Thyroid gland (tissue), 4 donors: Measurements from ENCODE around the gene AGPAT4. TPM values are rescaled to one million over a fixed set of nuclear protein-coding genes. Genes with fewer than 3 reads are reported as not detected.

Experiments used
- DNase-seq, 2 donors: peaks; one replicate each; pipeline ENCODE4 v3.0.0-alpha.2; 2019
- H3K27ac ChIP-seq, 3 donors: fragments of 200-600 bp; sonication (generic); 1 replicate in 2 of 3; 2 replicates in 1 of 3; pipeline ENCODE4 v1.5.1; 2016 to 2019; ENCODE audit warnings: mild to moderate bottlenecking in 1 of 3, moderate library complexity in 1 of 3
- H3K27me3 ChIP-seq: fragments of 200-600 bp; sonication (generic); one replicate; pipeline ENCODE4 v1.5.1; 2019
- H3K36me3 ChIP-seq, 2 donors: fragments of 200-600 bp; sonication (generic); one replicate each; pipeline ENCODE4 v1.5.1; 2016 to 2019
- H3K4me1 ChIP-seq, 2 donors: fragments of 200-600 bp; sonication (generic); one replicate each; pipeline ENCODE4 v1.5.1; 2017 to 2019
- H3K4me3 ChIP-seq, 3 donors: fragments of 200-600 bp; sonication (generic); replicated peaks in 1 of 3; 1 replicate in 2 of 3; 2 replicates in 1 of 3; pipeline ENCODE4 v1.5.1; 2016; ENCODE audit warnings: mild to moderate bottlenecking in 1 of 3
- H3K9me3 ChIP-seq: fragments of 200-600 bp; sonication (generic); one replicate; pipeline ENCODE4 v1.5.1; 2017
- CTCF ChIP-seq, 6 experiments: fragments of 200-600 bp in 3 of 6; fragments of 450-650 bp in 3 of 6; sonication (generic) in 3 of 6; IDR thresholded peaks; one replicate each; pipeline ENCODE4 v1.5.1; 2016 to 2019; ENCODE audit warnings: antibody characterized with exemption in 6 of 6, mild to moderate bottlenecking in 2 of 6, inconsistent platforms in 1 of 6, moderate library complexity in 1 of 6
- POLR2A ChIP-seq, 2 donors: fragments of 450-650 bp; IDR thresholded peaks; one replicate each; pipeline ENCODE4 v1.6.1; 2017; ENCODE audit warnings: antibody characterized with exemption in 2 of 2, mild to moderate bottlenecking in 2 of 2, moderate library complexity in 1 of 2
- WGBS, 2 donors: methylation state at CpG; one replicate each; pipeline ENCODE4 v1.1.5; 2017; 5-methylcytosine and 5-hydroxymethylcytosine counted together
- intact Hi-C: fragments of 100-400 bp; cut with DNase I; formaldehyde crosslinking; loops from one replicate; pipeline ENCODE4 v1.15.1; 2023
- total RNA-seq, 4 donors: library from RNA; depleted of rRNA; stranded (reverse); fragments of >200 nt; gene quantifications; one replicate each; pipeline ENCODE4 v1.2.3, GENCODE V29; 2016

Gene AGPAT4
- total RNA-seq, 4 donors from 2014 or later = 6.1 to 12.8 (median 6.9) TPM

GRCh38 chr6:161279677-161280415 is 6.0 kb upstream of the AGPAT4 start:
- TF ChIP-seq POLR2A (IDR thresholded peaks at IDR 0.05) = no peak
- no peak for TF ChIP-seq CTCF (IDR thresholded peaks at IDR 0.05)
- H3K9me3 ChIP-seq = no peaks in the 10 kb centered on the region
- H3K4me3 ChIP-seq = no peak overlapping the region
- intact Hi-C loops = no loop called here
- 75 to 83% methylated on average over 7 of the region's 7 CpGs for WGBS, 2 donors
- peaks cover 0 to 1% of the 10 kb centered on the region in 2 donors for H3K4me1 ChIP-seq
- no peaks in the 10 kb centered on the region for H3K36me3 ChIP-seq
- DNase-seq = no peak
- no peak overlapping the region for H3K27ac ChIP-seq
- no peaks in the 10 kb centered on the region for H3K27me3 ChIP-seq

GRCh38 chr6:161276605-161277155 is 2.8 kb upstream of the AGPAT4 start:
- WGBS, 2 donors = 89 to 90% methylated on average over 4 of the region's 4 CpGs
- intact Hi-C loops = no loop called here
- no peaks in the 10 kb centered on the region for H3K36me3 ChIP-seq

GRCh38 chr6:161274898-161275297 is 1.0 kb upstream of the AGPAT4 start:
- Histone ChIP-seq H3K9me3 (no peaks in the 10 kb centered on the region), H3K36me3 (no peaks in the 10 kb centered on the region), H3K4me3 (no peak overlapping the region), H3K4me1 (peaks cover 0 to 8% of the 10 kb centered on the region in 2 donors), H3K27ac (peak overlapping the region in 2 of 3 donors; percentile 76 to 89), H3K27me3 (no peaks in the 10 kb centered on the region)
- no peak for TF ChIP-seq CTCF (IDR thresholded peaks at IDR 0.05)
- TF ChIP-seq POLR2A (IDR thresholded peaks at IDR 0.05) = no peak
- 62 to 67% methylated on average over 2 of the region's 2 CpGs for WGBS, 2 donors
- DNase-seq = no peak
- intact Hi-C loops = no loop called here

More at GRCh38 chr6:161276605-161277155, 2.8 kb upstream of the AGPAT4 start:
- no peaks in the 10 kb centered on the region for H3K9me3 ChIP-seq
- H3K4me3 ChIP-seq = no peak overlapping the region
- no peak for DNase-seq
- no peak for TF ChIP-seq POLR2A (IDR thresholded peaks at IDR 0.05)
- no peak for TF ChIP-seq CTCF (IDR thresholded peaks at IDR 0.05)
- no peaks in the 10 kb centered on the region for H3K27me3 ChIP-seq
- H3K4me1 ChIP-seq = peaks cover 0 to 8% of the 10 kb centered on the region in 2 donors
- no peak overlapping the region for H3K27ac ChIP-seq

GRCh38 chr6:161274488-161274858 is 612 bp upstream of the AGPAT4 start:
- peak overlapping the region; percentile 45 to 89 (median 76) for H3K27ac ChIP-seq
- 4 to 7% methylated on average over 8 of the region's 8 CpGs for WGBS, 2 donors
- peak overlapping the region in 2 of 3 donors; percentile 8 to 44 for H3K4me3 ChIP-seq
- no peaks in the 10 kb centered on the region for H3K9me3 ChIP-seq
- no peaks in the 10 kb centered on the region for H3K27me3 ChIP-seq
- peaks cover 0 to 8% of the 10 kb centered on the region in 2 donors for H3K4me1 ChIP-seq
- DNase-seq = no peak
- intact Hi-C loops = no loop called here
- no peak for TF ChIP-seq CTCF (IDR thresholded peaks at IDR 0.05)
- no peak for TF ChIP-seq POLR2A (IDR thresholded peaks at IDR 0.05)
- no peaks in the 10 kb centered on the region for H3K36me3 ChIP-seq

- Histone ChIP-seq H3K9me3 (no peaks in the 10 kb centered on the region), H3K4me1 (peaks cover 0 to 8% of the 10 kb centered on the region in 2 donors), H3K4me3 (peak overlapping the region in 2 of 3 donors; percentile 34 to 44), H3K36me3 (no peaks in the 10 kb centered on the region), H3K27ac (peak overlapping the region in 2 of 3 donors; percentile 63 to 76), H3K27me3 (no peaks in the 10 kb centered on the region)
- intact Hi-C loops = no loop called here
- WGBS, 2 donors = 0 to 3% methylated on average over 11 of the region's 11 CpGs
- DNase-seq = peak in 1 of 2 donors; percentile 14
- no peak for TF ChIP-seq CTCF (IDR thresholded peaks at IDR 0.05)
- TF ChIP-seq POLR2A (IDR thresholded peaks at IDR 0.05) = no peak
Observed at GRCh38 chr6:161273274-161273751, 548 bp downstream of the AGPAT4 start.
